ENCODE measurements around the gene METTL4.

Gene METTL4

DNA sequence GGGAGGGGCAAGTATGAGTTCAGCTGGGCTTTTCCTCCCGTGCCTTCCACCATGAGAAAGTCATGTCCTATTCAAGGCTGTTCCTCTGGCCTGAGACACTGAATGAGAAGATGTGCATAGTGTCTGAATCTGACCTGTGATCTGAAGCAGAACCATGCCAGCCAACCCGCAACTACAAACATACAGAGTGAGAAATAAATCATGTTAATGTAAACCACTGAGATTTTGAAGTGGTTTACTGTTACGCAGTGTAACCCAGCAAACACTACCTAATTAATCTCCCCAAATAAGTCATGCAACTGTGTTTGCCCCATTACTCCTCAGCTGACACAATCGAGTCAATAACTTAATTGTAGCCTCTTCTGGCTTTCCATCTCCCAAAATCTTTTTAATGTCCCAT, 49.2 kb downstream of the METTL4 start:
- no peak overlapping the region for H3K27ac ChIP-seq
- TF ChIP-seq, protein P1, sequence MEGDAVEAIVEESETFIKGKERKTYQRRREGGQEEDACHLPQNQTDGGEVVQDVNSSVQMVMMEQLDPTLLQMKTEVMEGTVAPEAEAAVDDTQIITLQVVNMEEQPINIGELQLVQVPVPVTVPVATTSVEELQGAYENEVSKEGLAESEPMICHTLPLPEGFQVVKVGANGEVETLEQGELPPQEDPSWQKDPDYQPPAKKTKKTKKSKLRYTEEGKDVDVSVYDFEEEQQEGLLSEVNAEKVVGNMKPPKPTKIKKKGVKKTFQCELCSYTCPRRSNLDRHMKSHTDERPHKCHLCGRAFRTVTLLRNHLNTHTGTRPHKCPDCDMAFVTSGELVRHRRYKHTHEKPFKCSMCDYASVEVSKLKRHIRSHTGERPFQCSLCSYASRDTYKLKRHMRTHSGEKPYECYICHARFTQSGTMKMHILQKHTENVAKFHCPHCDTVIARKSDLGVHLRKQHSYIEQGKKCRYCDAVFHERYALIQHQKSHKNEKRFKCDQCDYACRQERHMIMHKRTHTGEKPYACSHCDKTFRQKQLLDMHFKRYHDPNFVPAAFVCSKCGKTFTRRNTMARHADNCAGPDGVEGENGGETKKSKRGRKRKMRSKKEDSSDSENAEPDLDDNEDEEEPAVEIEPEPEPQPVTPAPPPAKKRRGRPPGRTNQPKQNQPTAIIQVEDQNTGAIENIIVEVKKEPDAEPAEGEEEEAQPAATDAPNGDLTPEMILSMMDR (conservative IDR thresholded peaks at IDR 0.05) = no peak

DNA sequence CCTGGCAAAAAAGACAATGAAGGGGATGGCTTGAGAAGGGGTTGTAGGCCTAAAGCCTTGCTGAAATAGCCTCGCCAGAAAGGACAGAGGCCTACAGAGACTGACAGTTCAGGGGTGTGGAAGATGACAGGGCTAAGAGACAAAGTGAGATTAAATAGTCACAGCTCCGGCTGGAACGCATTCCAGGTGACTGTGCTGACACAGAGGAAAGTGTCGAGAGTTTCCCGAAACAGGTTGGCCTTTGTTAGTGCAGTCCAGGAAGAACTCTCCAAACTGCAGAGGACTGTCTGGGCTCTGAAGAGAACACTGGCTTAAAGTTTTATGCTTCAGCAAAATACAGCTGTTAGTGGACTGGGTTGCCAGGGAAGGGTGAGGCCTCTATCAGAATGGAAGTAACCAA, 52.8 kb downstream of the METTL4 start:
- TF ChIP-seq, protein P1 (conservative IDR thresholded peaks at IDR 0.05) = no peak
- no peak overlapping the region for H3K27ac ChIP-seq

DNA sequence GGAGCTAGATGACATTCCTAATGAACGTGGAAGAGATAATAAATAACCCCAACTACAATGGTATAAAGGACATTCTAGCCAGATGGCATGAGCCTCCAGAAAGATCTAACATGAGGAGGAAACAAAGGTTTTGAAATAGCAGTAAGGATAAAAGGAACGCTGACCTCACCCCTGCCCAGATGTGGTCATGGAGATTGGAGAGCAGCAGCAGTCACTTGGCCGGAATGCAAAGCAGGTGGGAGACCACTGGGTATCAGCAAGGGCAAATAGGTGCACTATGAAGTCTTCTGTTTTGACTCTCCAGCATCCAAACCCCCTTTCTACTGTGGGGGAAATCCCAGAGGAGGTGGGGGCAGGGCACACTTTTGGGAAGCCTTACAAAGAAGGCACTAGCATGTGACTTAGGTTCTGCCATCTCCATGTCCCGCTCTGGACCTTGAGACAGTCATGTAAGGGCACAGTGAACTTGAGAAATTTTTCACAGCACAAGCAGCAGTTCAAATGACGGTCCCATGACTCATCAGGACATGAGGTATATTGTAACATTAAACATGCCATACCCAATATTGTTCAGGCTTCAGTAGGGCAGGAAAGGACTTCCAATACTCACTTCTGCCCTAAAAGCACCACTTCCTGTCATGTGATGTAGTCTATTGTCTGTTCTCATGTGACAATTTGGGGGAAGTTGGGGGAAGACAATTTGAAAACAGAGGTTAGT, 55.2 kb downstream of the METTL4 start:
- H3K27ac ChIP-seq = no peak overlapping the region
- TF ChIP-seq, protein P1 (conservative IDR thresholded peaks at IDR 0.05) = no peak

DNA sequence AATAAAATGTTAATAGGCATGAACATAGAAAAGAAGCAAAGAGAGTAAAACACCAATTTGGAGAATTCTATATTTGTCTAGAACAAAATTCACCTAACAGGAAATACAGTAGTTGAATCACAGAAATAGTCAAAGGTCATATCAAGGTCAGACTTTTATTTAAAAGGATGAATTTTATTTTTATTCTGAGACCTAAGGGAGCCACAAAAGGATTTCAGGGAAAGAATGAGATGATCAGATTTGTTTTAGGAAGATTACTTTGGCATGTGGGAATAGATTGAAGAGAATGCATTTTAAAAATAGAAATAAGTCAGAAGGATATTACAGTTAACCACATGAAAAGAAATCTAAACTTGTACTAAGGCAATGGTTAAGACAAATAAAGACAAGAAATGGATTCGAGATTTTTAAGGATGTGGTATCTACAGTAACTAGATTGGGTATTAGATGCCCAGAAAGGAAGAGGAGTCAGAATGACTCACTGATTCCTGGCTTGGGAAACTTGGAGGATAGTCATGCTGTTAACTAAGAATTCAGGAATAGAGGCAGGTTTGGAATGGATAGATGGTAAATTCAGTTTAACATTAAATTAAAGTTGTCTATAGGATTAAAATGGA, 56.0 kb downstream of the METTL4 start:
- H3K27ac ChIP-seq = no peak overlapping the region

DNA sequence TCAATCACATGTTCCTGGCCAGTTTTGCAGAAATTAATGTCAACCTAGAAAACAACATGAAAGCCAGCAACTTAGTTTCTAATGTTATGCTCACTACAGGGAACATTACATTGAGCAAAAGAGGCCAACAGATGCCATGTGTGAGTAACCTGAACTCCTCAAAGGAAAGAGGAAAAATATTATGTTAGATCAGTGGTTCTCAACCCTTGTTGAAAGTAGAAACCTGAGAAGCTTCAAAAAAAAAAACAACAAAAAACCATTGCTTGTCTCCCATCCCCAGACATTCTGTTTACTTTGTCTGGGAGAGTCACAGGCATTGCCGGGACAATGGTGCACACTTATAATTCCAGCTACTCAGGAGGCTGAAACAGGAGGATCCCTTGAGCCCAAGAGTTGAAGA, 57.7 kb downstream of the METTL4 start:
- no peak overlapping the region for H3K27ac ChIP-seq

More for the DNA sequence above, 56.0 kb downstream of the METTL4 start:
- TF ChIP-seq, protein P1 (conservative IDR thresholded peaks at IDR 0.05) = no peak

DNA sequence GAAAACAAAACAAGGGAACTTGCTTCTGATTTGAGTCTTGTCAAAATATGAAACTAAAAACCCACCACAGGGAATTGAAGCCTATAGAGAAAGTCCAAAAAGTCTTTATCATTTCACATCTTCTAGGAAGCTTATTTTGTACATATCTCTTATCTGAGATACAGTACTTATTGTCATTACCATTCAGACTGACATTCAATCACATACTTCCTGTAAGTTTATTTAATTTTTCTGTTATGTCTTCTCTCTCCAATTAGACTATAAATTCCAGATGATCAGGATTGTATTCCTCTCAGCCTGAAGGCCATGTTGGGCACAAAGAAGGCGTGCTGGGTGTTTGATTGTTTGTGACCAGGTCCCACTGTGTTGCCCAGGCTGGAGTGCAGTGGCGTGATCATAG, 59.2 kb downstream of the METTL4 start:
- TF ChIP-seq, protein P1 (conservative IDR thresholded peaks at IDR 0.05) = no peak
- no peak overlapping the region for H3K27ac ChIP-seq

More for the DNA sequence above, 57.7 kb downstream of the METTL4 start:
- TF ChIP-seq, protein P1 (conservative IDR thresholded peaks at IDR 0.05) = no peak

DNA sequence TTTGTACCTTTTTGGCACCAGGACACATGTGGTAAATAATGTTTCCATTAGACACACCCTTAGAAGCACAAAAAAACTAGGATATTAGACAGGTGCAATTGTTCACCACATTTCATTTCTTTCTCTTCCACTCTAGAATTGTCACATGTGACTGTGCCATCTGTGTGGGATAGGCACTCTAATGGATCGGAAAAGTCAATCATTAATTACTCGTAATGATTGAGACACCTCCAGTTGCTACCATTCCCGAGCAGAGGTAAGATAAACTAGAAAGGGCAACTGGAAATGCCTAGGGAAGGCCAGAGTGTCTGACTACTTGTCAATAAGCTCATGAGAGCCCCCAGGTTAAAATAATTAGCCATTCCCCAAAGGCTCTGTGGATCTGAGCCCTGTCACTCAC, 59.9 kb downstream of the METTL4 start:
- TF ChIP-seq, protein P1 (conservative IDR thresholded peaks at IDR 0.05) = no peak
- no peak overlapping the region for H3K27ac ChIP-seq

Measured in VCaP (cell line).